Stimulated activated CD4-positive, alpha-beta T cell treated with anti-CD3 and anti-CD28 coated beads, Interleukin-15, amount 100 ng/mL, for 24 hours (primary cell): Measurements from ENCODE around the gene FPGT.
A peak's percentile ranks its signal among the peaks of the same experiment; 100 is the strongest.
"Not testable (repeated sequence)": the region's sequence is repeated elsewhere in the genome, so short reads cannot be mapped to it uniquely, and the experiment has no call there.

Experiments
- DNase-seq: peaks from one replicate; pipeline ENCODE4 v3.0.0-alpha.2; 2020

FPGT gene

GRCh38 chr1:74197657-74198552 lies at the start of gene FPGT, which contains the start of gene LRRIQ3:
Gene FPGT, plus strand, starts transcription at chr1:74198242. Its CDS starts 37 bp downstream, at chr1:74198279.
Gene LRRIQ3, minus strand, starts transcription at chr1:74198176. Its CDS starts 14,492 bp downstream, at chr1:74183684.
- DNase-seq = peak; percentile 96

- no peak for DNase-seq
These were observed 38.0 kb upstream of the FPGT start for GRCh38 chr1:74160046-74160445.

GRCh38 chr1:74161497-74161896 lies 36.5 kb upstream of the FPGT start:
- DNase-seq = no peak

GRCh38 chr1:74162333-74162732 lies 35.7 kb upstream of the FPGT start:
- no peak for DNase-seq

- not testable (repeated sequence) for DNase-seq
These were observed 23.6 kb upstream of the FPGT start for GRCh38 chr1:74174423-74174822.

GRCh38 chr1:74180490-74180889 lies 17.6 kb upstream of the FPGT start:
- no peak for DNase-seq

GRCh38 chr1:74193908-74194307 lies 4.1 kb upstream of the FPGT start:
- no peak for DNase-seq

GRCh38 chr1:74195339-74195738 lies 2.7 kb upstream of the FPGT start:
- no peak for DNase-seq

- no peak for DNase-seq
These were observed 787 bp upstream of the FPGT start for GRCh38 chr1:74197255-74197654.

- no peak for DNase-seq
These were observed 1.5 kb downstream of the FPGT start for GRCh38 chr1:74199504-74199903.

GRCh38 chr1:74205266-74205665 lies 7.2 kb downstream of the FPGT start:
- DNase-seq = no peak

- DNase-seq = no peak
These were observed 17.2 kb downstream of the FPGT start for GRCh38 chr1:74215229-74215628.

- no peak for DNase-seq
These were observed 24.7 kb downstream of the FPGT start for GRCh38 chr1:74222701-74223100.

GRCh38 chr1:74223453-74223852 lies 25.4 kb downstream of the FPGT start:
- DNase-seq = no peak

GRCh38 chr1:74235153-74235552 lies 37.1 kb downstream of the FPGT start, which contains the start of gene TNNI3K:
Gene TNNI3K, plus strand, starts transcription at chr1:74235387. Its CDS starts 65 bp downstream, at chr1:74235452.
- DNase-seq = no peak

GRCh38 chr1:74236440-74236839 lies 38.4 kb downstream of the FPGT start:
- no peak for DNase-seq

GRCh38 chr1:74237035-74237434 lies 39.0 kb downstream of the FPGT start:
- DNase-seq = no peak

GRCh38 chr1:74237787-74238186 lies 39.7 kb downstream of the FPGT start:
- DNase-seq = no peak

GRCh38 chr1:74245168-74245772 lies 47.2 kb downstream of the FPGT start:
- DNase-seq = no peak

GRCh38 chr1:74246315-74246714 lies 48.3 kb downstream of the FPGT start:
- DNase-seq = no peak

- DNase-seq = no peak
These were observed 50.0 kb downstream of the FPGT start for GRCh38 chr1:74247881-74248528.

GRCh38 chr1:74253243-74253824 lies 55.3 kb downstream of the FPGT start:
- not testable (repeated sequence) for DNase-seq
